ENCODE results near the gene PTPRD. TPM values are rescaled to one million over a fixed set of nuclear protein-coding genes. Genes with fewer than 3 reads are reported as not detected.

Gene PTPRD
- total RNA-seq, 2 donors from 2014 or later = 19.6 to 101 TPM

DNA sequence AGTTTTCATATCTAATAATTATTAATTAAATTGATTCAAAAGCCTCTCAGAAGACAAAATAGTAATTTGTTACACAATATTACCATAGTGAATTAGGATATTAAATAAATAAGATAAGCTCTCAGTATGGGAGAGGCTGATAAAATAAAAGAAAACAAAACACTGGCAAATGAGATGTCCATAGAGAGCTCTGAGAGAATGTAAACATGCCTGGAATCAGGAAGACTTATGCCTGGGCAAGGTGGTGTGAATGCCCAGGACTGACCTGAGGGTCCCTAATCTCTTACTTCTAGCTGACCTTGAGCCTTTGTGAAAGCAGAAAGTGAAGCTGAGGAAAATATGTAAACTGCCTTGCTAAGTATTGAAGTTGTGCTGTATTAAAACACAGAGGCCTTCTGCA is 616.5 kb downstream of the PTPRD start:
- H3K27ac ChIP-seq = no peak overlapping the region
- no peak overlapping the region for H3K4me3 ChIP-seq
- no peaks in the 10 kb centered on the region for H3K36me3 ChIP-seq
- no peaks in the 10 kb centered on the region for H3K4me1 ChIP-seq (ENCODE audit: control insufficient read depth in 1 of 2, low read depth in 2 of 2)
- no peaks in the 10 kb centered on the region for H3K27me3 ChIP-seq (replicated peaks; ENCODE audit: insufficient read depth)
- H3K9me3 ChIP-seq = no peaks in the 10 kb centered on the region
- DNase-seq (ENCODE audit: low spot score) (no peak), ATAC-seq (ENCODE audit: insufficient number of reproducible peaks, low FRiP score, low read depth) (no peak)
- TF ChIP-seq, protein P1, sequence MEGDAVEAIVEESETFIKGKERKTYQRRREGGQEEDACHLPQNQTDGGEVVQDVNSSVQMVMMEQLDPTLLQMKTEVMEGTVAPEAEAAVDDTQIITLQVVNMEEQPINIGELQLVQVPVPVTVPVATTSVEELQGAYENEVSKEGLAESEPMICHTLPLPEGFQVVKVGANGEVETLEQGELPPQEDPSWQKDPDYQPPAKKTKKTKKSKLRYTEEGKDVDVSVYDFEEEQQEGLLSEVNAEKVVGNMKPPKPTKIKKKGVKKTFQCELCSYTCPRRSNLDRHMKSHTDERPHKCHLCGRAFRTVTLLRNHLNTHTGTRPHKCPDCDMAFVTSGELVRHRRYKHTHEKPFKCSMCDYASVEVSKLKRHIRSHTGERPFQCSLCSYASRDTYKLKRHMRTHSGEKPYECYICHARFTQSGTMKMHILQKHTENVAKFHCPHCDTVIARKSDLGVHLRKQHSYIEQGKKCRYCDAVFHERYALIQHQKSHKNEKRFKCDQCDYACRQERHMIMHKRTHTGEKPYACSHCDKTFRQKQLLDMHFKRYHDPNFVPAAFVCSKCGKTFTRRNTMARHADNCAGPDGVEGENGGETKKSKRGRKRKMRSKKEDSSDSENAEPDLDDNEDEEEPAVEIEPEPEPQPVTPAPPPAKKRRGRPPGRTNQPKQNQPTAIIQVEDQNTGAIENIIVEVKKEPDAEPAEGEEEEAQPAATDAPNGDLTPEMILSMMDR (IDR thresholded peaks at IDR 0.05) = no peak

DNA sequence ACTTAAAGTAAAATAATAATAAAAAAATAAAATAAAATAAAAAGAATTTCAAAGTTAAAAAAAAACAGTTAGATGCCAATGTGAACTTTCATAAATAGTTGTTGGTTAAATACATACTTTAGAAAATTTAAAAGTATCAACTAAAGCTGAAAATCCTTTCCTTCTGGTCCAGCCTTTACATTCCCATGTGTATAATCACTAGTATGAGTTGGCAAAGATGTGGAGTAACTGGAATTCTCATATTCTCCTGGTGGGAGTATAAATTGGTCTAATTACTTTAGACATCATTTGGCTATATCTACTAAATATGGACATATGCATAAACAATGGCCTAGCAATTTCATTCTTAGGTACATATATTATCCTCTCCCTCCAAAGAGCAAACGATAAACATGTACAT is 619.9 kb downstream of the PTPRD start:
- TF ChIP-seq, protein P1 (IDR thresholded peaks at IDR 0.05) = no peak
- Histone ChIP-seq H3K36me3 (no peaks in the 10 kb centered on the region), H3K4me3 (no peak overlapping the region), H3K4me1 (ENCODE audit: control insufficient read depth in 1 of 2, low read depth in 2 of 2) (no peaks in the 10 kb centered on the region), H3K27ac (no peak overlapping the region), H3K9me3 (no peaks in the 10 kb centered on the region), H3K27me3 (replicated peaks; ENCODE audit: insufficient read depth) (no peaks in the 10 kb centered on the region)
- DNase-seq (ENCODE audit: low spot score) (no peak), ATAC-seq (ENCODE audit: insufficient number of reproducible peaks, low FRiP score, low read depth) (no peak)

DNA sequence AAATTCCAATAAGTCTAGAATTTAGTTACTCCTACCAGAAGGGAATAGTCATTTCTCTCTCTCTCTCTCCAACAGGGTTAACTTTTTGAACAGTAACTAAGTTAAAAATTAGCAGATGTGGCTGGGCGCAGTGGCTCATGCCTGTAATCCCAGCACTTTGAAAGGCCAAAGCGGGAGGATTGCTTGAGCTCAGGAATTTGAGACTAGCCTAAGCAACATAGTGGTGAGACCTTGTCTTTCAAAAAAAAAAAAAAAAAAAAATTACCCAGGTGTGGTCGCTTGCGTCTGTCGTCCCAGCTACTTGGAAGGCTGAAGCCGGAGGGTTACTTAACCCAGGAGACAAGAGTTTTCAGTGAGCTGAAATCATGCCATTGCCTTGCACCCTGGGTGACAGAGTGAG is 639.7 kb downstream of the PTPRD start:
- ATAC-seq (ENCODE audit: insufficient number of reproducible peaks, low FRiP score, low read depth) = no peak
- no peaks in the 10 kb centered on the region for H3K9me3 ChIP-seq
- no peaks in the 10 kb centered on the region for H3K27me3 ChIP-seq (replicated peaks; ENCODE audit: insufficient read depth)
- H3K4me1 ChIP-seq (ENCODE audit: control insufficient read depth in 1 of 2, low read depth in 2 of 2) = no peaks in the 10 kb centered on the region
- TF ChIP-seq, protein P1 (IDR thresholded peaks at IDR 0.05) = no peak
- DNase-seq (ENCODE audit: low spot score) = no peak
- H3K36me3 ChIP-seq = no peaks in the 10 kb centered on the region
- H3K4me3 ChIP-seq = no peak overlapping the region
- no peak overlapping the region for H3K27ac ChIP-seq

DNA sequence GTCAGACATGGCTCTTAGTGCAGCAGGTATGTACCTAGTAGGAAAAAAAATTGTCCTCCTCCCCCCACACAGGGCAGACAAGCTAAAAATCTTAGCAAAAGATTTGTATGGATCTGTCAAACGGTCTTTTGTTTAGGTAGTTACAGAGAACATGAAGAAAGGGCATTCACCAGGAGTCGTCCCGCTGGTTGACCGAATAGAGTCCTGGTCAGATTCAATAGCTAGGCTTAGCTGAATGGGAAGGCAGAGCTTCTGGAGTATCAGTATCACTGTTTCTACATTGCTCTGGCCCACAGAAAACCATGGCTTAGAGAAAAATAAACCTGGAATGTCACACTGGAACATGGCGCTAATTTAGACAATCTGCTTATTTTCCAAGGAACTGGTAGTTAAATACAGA is 642.3 kb downstream of the PTPRD start:
- Histone ChIP-seq H3K4me1 (ENCODE audit: control insufficient read depth in 1 of 2, low read depth in 2 of 2) (no peaks in the 10 kb centered on the region), H3K27me3 (replicated peaks; ENCODE audit: insufficient read depth) (no peaks in the 10 kb centered on the region), H3K36me3 (no peaks in the 10 kb centered on the region), H3K4me3 (no peak overlapping the region), H3K27ac (no peak overlapping the region), H3K9me3 (no peaks in the 10 kb centered on the region)
- DNase-seq (ENCODE audit: low spot score) (no peak), ATAC-seq (ENCODE audit: insufficient number of reproducible peaks, low FRiP score, low read depth) (no peak)
- TF ChIP-seq, protein P1 (IDR thresholded peaks at IDR 0.05) = no peak

DNA sequence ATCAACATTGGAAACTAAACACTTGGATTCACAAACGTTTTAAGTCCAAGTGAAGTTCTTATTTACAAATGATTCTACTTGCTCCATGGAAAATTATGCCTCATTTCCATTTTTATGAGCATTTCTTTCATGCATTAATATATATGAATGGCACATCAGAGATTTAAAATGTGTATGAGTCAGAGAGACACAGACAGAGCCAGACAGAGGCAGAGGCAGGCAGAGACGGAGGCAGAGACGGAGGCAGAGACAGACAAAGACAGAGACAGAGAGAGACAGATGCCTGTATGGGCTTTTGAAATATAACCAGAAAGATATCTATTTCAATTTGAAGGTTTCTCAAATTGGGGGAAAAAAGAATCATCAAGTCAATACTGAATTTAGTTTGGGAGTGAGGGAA is 649.0 kb downstream of the PTPRD start:
- Histone ChIP-seq H3K27ac (no peak overlapping the region), H3K36me3 (no peaks in the 10 kb centered on the region), H3K27me3 (replicated peaks; ENCODE audit: insufficient read depth) (no peaks in the 10 kb centered on the region), H3K9me3 (no peaks in the 10 kb centered on the region), H3K4me3 (no peak overlapping the region), H3K4me1 (ENCODE audit: control insufficient read depth in 1 of 2, low read depth in 2 of 2) (no peaks in the 10 kb centered on the region)
- TF ChIP-seq, protein P1 (IDR thresholded peaks at IDR 0.05) = no peak
- DNase-seq (ENCODE audit: low spot score) (no peak), ATAC-seq (ENCODE audit: insufficient number of reproducible peaks, low FRiP score, low read depth) (no peak)
